Measurements from ENCODE around the gene MICB. TPM values are rescaled to one million over a fixed set of nuclear protein-coding genes. Genes with fewer than 3 reads are reported as not detected.

Gene MICB
- total and polyA plus RNA-seq, 9 of the 15 experiments (the other 6 are each of a cell fraction or from before 2014, with no cell fraction given): 13.3 to 34.5 (median 19.8) TPM

DNA sequence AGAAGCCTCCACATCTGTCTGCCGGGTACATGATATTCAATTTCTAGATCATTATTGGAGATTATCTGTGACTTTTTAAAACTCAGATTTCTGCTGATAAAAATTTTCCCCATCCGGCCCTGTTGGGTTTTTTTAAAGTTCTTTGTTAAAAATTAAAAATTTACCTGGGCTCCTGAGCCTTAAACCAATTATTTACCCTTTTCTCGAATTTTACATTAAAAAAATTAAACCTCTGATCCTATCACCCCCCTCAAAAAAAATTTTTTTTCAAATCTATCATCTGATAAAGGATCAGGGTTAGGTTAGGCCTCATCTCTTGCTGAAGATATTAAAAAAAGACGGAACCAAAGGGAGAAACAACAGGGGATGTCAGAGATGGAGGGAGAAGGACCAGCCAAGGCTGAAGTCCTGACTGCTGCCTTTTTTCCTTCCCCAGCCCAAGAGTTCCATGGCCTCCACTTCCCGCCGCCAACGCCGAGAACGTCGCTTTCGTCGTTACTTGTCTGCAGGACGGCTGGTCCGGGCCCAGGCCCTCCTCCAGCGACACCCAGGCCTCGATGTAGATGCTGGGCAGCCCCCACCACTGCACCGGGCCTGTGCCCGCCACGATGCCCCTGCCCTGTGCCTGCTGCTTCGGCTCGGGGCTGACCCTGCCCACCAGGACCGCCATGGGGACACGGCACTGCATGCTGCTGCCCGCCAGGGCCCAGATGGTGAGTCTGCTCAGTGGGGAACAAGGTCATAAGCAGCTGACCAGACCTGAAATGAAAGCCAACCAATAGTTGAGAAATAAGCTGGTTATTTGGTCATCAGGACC is 50.0 kb downstream of the MICB start (continued):
- peak; percentile 30 to 35 for TF ChIP-seq NRF1 (conservative IDR thresholded peaks at IDR 0.05 in 1 of 2, IDR thresholded peaks at IDR 0.05 in 1 of 2)
- TF ChIP-seq, protein P1, sequence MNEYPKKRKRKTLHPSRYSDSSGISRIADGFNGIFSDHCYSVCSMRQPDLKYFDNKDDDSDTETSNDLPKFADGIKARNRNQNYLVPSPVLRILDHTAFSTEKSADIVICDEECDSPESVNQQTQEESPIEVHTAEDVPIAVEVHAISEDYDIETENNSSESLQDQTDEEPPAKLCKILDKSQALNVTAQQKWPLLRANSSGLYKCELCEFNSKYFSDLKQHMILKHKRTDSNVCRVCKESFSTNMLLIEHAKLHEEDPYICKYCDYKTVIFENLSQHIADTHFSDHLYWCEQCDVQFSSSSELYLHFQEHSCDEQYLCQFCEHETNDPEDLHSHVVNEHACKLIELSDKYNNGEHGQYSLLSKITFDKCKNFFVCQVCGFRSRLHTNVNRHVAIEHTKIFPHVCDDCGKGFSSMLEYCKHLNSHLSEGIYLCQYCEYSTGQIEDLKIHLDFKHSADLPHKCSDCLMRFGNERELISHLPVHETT (CRISPR knock-in tag; conservative IDR thresholded peaks at IDR 0.05 in 1 of 2, IDR thresholded peaks at IDR 0.05 in 1 of 2): peak in 1 of 2 experiments; percentile 49; a peak in 1 of 4 replicates
- no peak for TF ChIP-seq SP2 (IDR thresholded peaks at IDR 0.05; ENCODE audit: extremely low read depth, low read depth, low read length, poor library complexity, severe bottlenecking)
- TF ChIP-seq, protein P2, sequence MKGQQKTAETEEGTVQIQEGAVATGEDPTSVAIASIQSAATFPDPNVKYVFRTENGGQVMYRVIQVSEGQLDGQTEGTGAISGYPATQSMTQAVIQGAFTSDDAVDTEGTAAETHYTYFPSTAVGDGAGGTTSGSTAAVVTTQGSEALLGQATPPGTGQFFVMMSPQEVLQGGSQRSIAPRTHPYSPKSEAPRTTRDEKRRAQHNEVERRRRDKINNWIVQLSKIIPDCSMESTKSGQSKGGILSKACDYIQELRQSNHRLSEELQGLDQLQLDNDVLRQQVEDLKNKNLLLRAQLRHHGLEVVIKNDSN (CRISPR knock-in tag; IDR thresholded peaks at IDR 0.05): peak; percentile 60

DNA sequence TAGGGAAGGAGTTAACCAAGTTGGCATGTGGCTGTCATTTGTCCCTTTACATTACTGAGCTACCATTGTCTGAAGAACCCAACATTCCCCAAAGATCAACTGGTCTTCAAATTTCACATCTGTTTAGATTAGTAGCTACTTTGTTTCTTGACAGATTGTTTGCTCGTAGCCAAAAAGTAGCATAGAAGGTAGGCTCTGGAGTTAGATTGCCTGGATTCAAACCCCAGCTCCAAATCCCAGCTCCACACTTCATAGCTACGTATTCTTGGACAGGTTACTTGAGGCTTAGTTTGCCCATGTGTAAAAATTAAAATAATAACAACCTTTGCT is 50.6 kb downstream of the MICB start:
- WGBS (ENCODE audit: insufficient coverage, low coverage, missing lambda C conversion rate): 72% methylated on average over 2 of the region's 2 CpGs
- Histone ChIP-seq H4K20me1 (replicated peaks; ENCODE audit: control insufficient read depth, insufficient read depth, low read length) (no peaks in the 10 kb centered on the region), H3K4me2 (ENCODE audit: insufficient read depth, low read length) (peak overlapping the region; percentile 96), H3K4me1 (replicated peaks in 1 of 2; ENCODE audit: control insufficient read depth in 2 of 2, insufficient read depth in 2 of 2, low read length in 2 of 2) (peaks cover 9 to 10% of the 10 kb centered on the region in 2 experiments; a peak in 4 of 5 replicates), H3K27ac (ENCODE audit: extremely low read depth, low read depth, low read length) (peak overlapping the region; percentile 81), H3K9me3 (replicated peaks; ENCODE audit: control insufficient read depth, insufficient read depth, low read depth, low read length) (no peaks in the 10 kb centered on the region), H3K79me2 (ENCODE audit: control insufficient read depth, insufficient read depth, low read length) (peaks cover 24% of the 10 kb centered on the region), H3K36me3 (ENCODE audit: control insufficient read depth, insufficient read depth, low read length) (peaks cover 35% of the 10 kb centered on the region), H2AFZ (ENCODE audit: low read depth, low read length) (peak overlapping the region; percentile 76), H3K27me3 (ENCODE audit: control insufficient read depth in 2 of 2, insufficient read depth in 2 of 2, low read length in 2 of 2) (no peaks in the 10 kb centered on the region), H3K9ac (ENCODE audit: insufficient read depth in 1 of 2, low read depth in 2 of 2, low read length in 2 of 2) (peak overlapping the region; percentile 91 to 96), H3K4me3 (peak overlapping the region; percentile 52), H3K9me1 (ENCODE audit: control insufficient read depth, insufficient read depth, low read length) (no peaks in the 10 kb centered on the region)
- BruUV-seq (replicated peaks): no TSS peak
- intact Hi-C loops (cut with micrococcal nuclease): loop anchor here (10.0 kb wide), 1 partner anchor 226 kb away; the partner anchor contains the start of gene VWA7
- ChIA-PET POLR2A (interaction anchor here (0.6 to 5.7 kb wide), 17 partner anchors 10 to 288 kb away, joined by 3 to 38 read pairs (median 4); partner anchors contain the start of genes BAG6 and GPANK1), CTCF (ENCODE audit: low intra/inter-chr PET ratio) (interaction anchor here (0.5 to 0.9 kb wide), 2 partner anchors 43 to 48 kb away, joined by 3 read pairs; no protein-coding TSS in a partner anchor)
- DNase-seq (ENCODE audit: extremely low read depth in 1 of 4, low spot score in 3 of 4) (no peak), ATAC-seq (no peak), FAIRE-seq (no peak)
- in situ Hi-C loops (cut with MboI): loop anchor here (5.0 to 25.0 kb wide), 3 partner anchors 49 to 1414 kb away; partner anchors contain the start of genes BRD2, C6orf47, GPANK1 and HLA-DMA
- TF ChIP-seq ELF2 (CRISPR knock-in tag; IDR thresholded peaks at IDR 0.05) (no peak), HDGF (IDR thresholded peaks at IDR 0.05) (0 out of 2 replicates have a peak, but pooled peaks have one; percentile 4), TEAD4 (IDR thresholded peaks at IDR 0.05; ENCODE audit: low read length) (0 out of 2 replicates have a peak, but pooled peaks have one; percentile 1), TEAD4 (CRISPR knock-in tag; IDR thresholded peaks at IDR 0.05; ENCODE audit: borderline replicate concordance) (no peak), XRCC5 (IDR thresholded peaks at IDR 0.05; ENCODE audit: low read depth, low read length) (no peak)
- TF ChIP-seq, protein P3, sequence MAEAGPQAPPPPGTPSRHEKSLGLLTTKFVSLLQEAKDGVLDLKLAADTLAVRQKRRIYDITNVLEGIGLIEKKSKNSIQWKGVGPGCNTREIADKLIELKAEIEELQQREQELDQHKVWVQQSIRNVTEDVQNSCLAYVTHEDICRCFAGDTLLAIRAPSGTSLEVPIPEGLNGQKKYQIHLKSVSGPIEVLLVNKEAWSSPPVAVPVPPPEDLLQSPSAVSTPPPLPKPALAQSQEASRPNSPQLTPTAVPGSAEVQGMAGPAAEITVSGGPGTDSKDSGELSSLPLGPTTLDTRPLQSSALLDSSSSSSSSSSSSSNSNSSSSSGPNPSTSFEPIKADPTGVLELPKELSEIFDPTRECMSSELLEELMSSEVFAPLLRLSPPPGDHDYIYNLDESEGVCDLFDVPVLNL (CRISPR knock-in tag; IDR thresholded peaks at IDR 0.05; ENCODE audit: low read depth): 0 out of 2 replicates have a peak, but pooled peaks have one; percentile 6
- TF ChIP-seq, protein P4, sequence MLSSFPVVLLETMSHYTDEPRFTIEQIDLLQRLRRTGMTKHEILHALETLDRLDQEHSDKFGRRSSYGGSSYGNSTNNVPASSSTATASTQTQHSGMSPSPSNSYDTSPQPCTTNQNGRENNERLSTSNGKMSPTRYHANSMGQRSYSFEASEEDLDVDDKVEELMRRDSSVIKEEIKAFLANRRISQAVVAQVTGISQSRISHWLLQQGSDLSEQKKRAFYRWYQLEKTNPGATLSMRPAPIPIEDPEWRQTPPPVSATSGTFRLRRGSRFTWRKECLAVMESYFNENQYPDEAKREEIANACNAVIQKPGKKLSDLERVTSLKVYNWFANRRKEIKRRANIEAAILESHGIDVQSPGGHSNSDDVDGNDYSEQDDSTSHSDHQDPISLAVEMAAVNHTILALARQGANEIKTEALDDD (IDR thresholded peaks at IDR 0.05): peak; percentile 58; the same call in 1 of the 2 replicates

Data from K562 (cell line).